GM21367 (cell line): ENCODE measurements around the gene LMNTD2.

ENCODE experiments used
- ATAC-seq: cut with Tn5 transposase; IDR thresholded peaks from one replicate; pipeline ENCODE4 v1.9.1; 2021; ENCODE audit not compliant: unreplicated experiment

Gene LMNTD2

GRCh38 chr11:568306-569157 lies 8.0 kb upstream of the LMNTD2 start:
- ATAC-seq, result peak; percentile 67

GRCh38 chr11:567629-568292 lies 7.2 kb upstream of the LMNTD2 start:
- ATAC-seq, result no peak

- ATAC-seq, result no peak
Measured at GRCh38 chr11:567011-567628, 6.6 kb upstream of the LMNTD2 start.

GRCh38 chr11:565921-566509 lies 5.5 kb upstream of the LMNTD2 start:
- ATAC-seq, result no peak

GRCh38 chr11:563812-564578 lies 3.5 kb upstream of the LMNTD2 start:
- no peak for ATAC-seq

GRCh38 chr11:563066-563811 lies 2.7 kb upstream of the LMNTD2 start:
- no peak for ATAC-seq

GRCh38 chr11:562046-562645 lies 1.6 kb upstream of the LMNTD2 start:
- ATAC-seq, result no peak

- ATAC-seq, result peak; percentile 16
Measured at GRCh38 chr11:561148-562003, 838 bp upstream of the LMNTD2 start.

GRCh38 chr11:559712-560304 lies 730 bp downstream of the LMNTD2 start:
- ATAC-seq, result no peak

GRCh38 chr11:559020-559620 lies 1.4 kb downstream of the LMNTD2 start:
- no peak for ATAC-seq

- ATAC-seq, result no peak
Measured at GRCh38 chr11:558503-558902, 2.0 kb downstream of the LMNTD2 start.

GRCh38 chr11:557328-558132 lies 3.0 kb downstream of the LMNTD2 start:
- ATAC-seq, result no peak

- ATAC-seq, result no peak
Measured at GRCh38 chr11:556662-557256, 3.8 kb downstream of the LMNTD2 start.

- ATAC-seq, result no peak
Measured at GRCh38 chr11:555780-556661, 4.5 kb downstream of the LMNTD2 start.

- ATAC-seq, result no peak
Measured at GRCh38 chr11:555227-555779, 5.2 kb downstream of the LMNTD2 start.
